ENCODE measurements around the gene HEXB. TPM values are rescaled to one million over a fixed set of nuclear protein-coding genes. Genes with fewer than 3 reads are reported as not detected.
A peak's percentile ranks its signal among the peaks of the same experiment; 100 is the strongest.

HEXB gene
- polyA plus RNA-seq, 1 donor from 2014 or later: 23.1 TPM

- Histone ChIP-seq H4K20me1 (ENCODE audit: insufficient read depth) (no peaks in the 10 kb centered on the region), H3K36me3 (ENCODE audit: insufficient read depth, low read length) (no peaks in the 10 kb centered on the region)
Observed at GRCh38 chr5:74647096-74647495, 37.9 kb upstream of the HEXB start.

GRCh38 chr5:74648835-74649293, 36.2 kb upstream of the HEXB start:
- no peak overlapping the region for H3K9ac ChIP-seq (ENCODE audit: low read length)
- H3K27me3 ChIP-seq (ENCODE audit: insufficient read depth, low read depth, low read length): no peaks in the 10 kb centered on the region
- no peaks in the 10 kb centered on the region for H3K9me3 ChIP-seq (ENCODE audit: low read length)
- H3K27ac ChIP-seq (ENCODE audit: low read length): no peak overlapping the region
- no peaks in the 10 kb centered on the region for H3K36me3 ChIP-seq (ENCODE audit: insufficient read depth, low read length)
- TF ChIP-seq SMC3 (conservative IDR thresholded peaks at IDR 0.05; ENCODE audit: poor library complexity) (peak; percentile 96), RAD21 (conservative IDR thresholded peaks at IDR 0.05) (peak; percentile 95), EP300 (conservative IDR thresholded peaks at IDR 0.05; ENCODE audit: poor library complexity, severe bottlenecking) (no peak), POLR2AphosphoS5 (IDR thresholded peaks at IDR 0.05) (no peak), EZH2 (IDR thresholded peaks at IDR 0.05; ENCODE audit: borderline replicate concordance, insufficient read depth, low read length, poor library complexity, severe bottlenecking) (no peak), TAF1 (IDR thresholded peaks at IDR 0.05; ENCODE audit: low read depth) (no peak), MXI1 (conservative IDR thresholded peaks at IDR 0.05; ENCODE audit: poor library complexity, severe bottlenecking) (no peak), CTCF (IDR thresholded peaks at IDR 0.05; ENCODE audit: poor library complexity, severe bottlenecking) (peak; percentile 92), REST (IDR thresholded peaks at IDR 0.05; ENCODE audit: borderline replicate concordance) (no peak)
- H3K79me2 ChIP-seq (replicated peaks; ENCODE audit: insufficient read depth, low read length): no peaks in the 10 kb centered on the region
- no peaks in the 10 kb centered on the region for H3F3A ChIP-seq (ENCODE audit: insufficient read depth, low read length, poor library complexity, severe bottlenecking)
- no peak overlapping the region for H3K4me3 ChIP-seq (ENCODE audit: low read length)
- no peaks in the 10 kb centered on the region for H3K9me2 ChIP-seq (ENCODE audit: insufficient read depth, low read length)
- H3K4me2 ChIP-seq (ENCODE audit: low read length): no peak overlapping the region
- H2AFZ ChIP-seq (ENCODE audit: low read depth, low read length): no peak overlapping the region
- H4K20me1 ChIP-seq (ENCODE audit: insufficient read depth): no peaks in the 10 kb centered on the region

More at GRCh38 chr5:74647096-74647495, 37.9 kb upstream of the HEXB start:
- Histone ChIP-seq H3K27me3 (ENCODE audit: insufficient read depth, low read depth, low read length) (no peaks in the 10 kb centered on the region), H3K9me3 (ENCODE audit: low read length) (no peaks in the 10 kb centered on the region), H3K9ac (ENCODE audit: low read length) (no peak overlapping the region), H3K4me3 (ENCODE audit: low read length) (no peak overlapping the region), H3K79me2 (replicated peaks; ENCODE audit: insufficient read depth, low read length) (no peaks in the 10 kb centered on the region), H3F3A (ENCODE audit: insufficient read depth, low read length, poor library complexity, severe bottlenecking) (no peaks in the 10 kb centered on the region), H3K4me2 (ENCODE audit: low read length) (no peak overlapping the region), H2AFZ (ENCODE audit: low read depth, low read length) (no peak overlapping the region), H3K9me2 (ENCODE audit: insufficient read depth, low read length) (no peaks in the 10 kb centered on the region), H3K27ac (ENCODE audit: low read length) (no peak overlapping the region)
- TF ChIP-seq TAF1 (IDR thresholded peaks at IDR 0.05; ENCODE audit: low read depth) (no peak), SMC3 (conservative IDR thresholded peaks at IDR 0.05; ENCODE audit: poor library complexity) (no peak), MXI1 (conservative IDR thresholded peaks at IDR 0.05; ENCODE audit: poor library complexity, severe bottlenecking) (no peak), EP300 (conservative IDR thresholded peaks at IDR 0.05; ENCODE audit: poor library complexity, severe bottlenecking) (no peak), REST (IDR thresholded peaks at IDR 0.05; ENCODE audit: borderline replicate concordance) (no peak), RAD21 (conservative IDR thresholded peaks at IDR 0.05) (no peak), POLR2AphosphoS5 (IDR thresholded peaks at IDR 0.05) (no peak), EZH2 (IDR thresholded peaks at IDR 0.05; ENCODE audit: borderline replicate concordance, insufficient read depth, low read length, poor library complexity, severe bottlenecking) (no peak)

Measured in neural cell (in vitro differentiated cells).